ENCODE data around the gene CDH13. TPM values are rescaled to one million over a fixed set of nuclear protein-coding genes. Genes with fewer than 3 reads are reported as not detected.

CDH13 gene
- total RNA-seq, 2 experiments from 2014 or later, result not detected

DNA sequence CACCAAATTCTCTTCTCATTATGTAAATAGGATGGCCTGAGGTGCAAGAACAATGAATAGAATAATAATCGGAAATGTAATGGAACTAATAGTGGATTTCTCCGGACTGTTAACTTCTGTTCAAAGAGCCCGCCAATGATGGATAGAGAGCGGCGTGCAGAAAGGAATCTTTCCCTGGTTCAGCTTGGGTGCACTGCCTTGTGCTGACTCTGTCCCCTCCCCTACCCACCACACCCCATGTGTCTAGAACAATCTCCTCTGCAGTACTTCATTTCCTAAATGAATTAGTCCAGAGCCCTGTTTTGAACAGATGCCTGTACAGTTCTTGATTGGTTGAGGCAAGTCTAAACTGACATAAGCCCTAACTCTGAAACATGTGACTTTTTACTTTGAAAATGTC, 125.4 kb downstream of the CDH13 start:
- Histone ChIP-seq H4K20me1 (ENCODE audit: insufficient read depth, low read length) (no peaks in the 10 kb centered on the region), H3K9me3 (ENCODE audit: low read length) (no peaks in the 10 kb centered on the region), H3K4me2 (ENCODE audit: low read length) (no peak overlapping the region), H3K36me3 (ENCODE audit: insufficient read depth, low read length) (no peaks in the 10 kb centered on the region), H3K79me2 (ENCODE audit: insufficient read depth, low read depth, low read length) (no peaks in the 10 kb centered on the region), H3K27ac (ENCODE audit: low read depth, low read length, poor library complexity, severe bottlenecking) (no peak overlapping the region), H3K4me3 (ENCODE audit: low read depth, low read length, poor library complexity, severe bottlenecking) (no peak overlapping the region), H2AFZ (ENCODE audit: low read length) (no peak overlapping the region), H3K9me2 (ENCODE audit: insufficient read depth, low read length) (no peaks in the 10 kb centered on the region), H3K4me1 (ENCODE audit: insufficient read depth, low read length, poor library complexity, severe bottlenecking) (no peaks in the 10 kb centered on the region)
- POLR2A ChIA-PET, result no interaction called here
- intact Hi-C loops (cut with micrococcal nuclease; ENCODE audit: unreplicated experiment), result no loop called here
- no TSS peak for BruUV-seq (replicated peaks)
- no peak for DNase-seq (ENCODE audit: low spot score)
- CTCF ChIA-PET (ENCODE audit: unreplicated experiment), result interaction anchor here (0.6 kb wide), 1 partner anchor 549 kb away, joined by 3 read pairs; no protein-coding TSS in a partner anchor
- TF ChIP-seq EZH2phosphoT487 (IDR thresholded peaks at IDR 0.05; ENCODE audit: borderline replicate concordance, low read depth, low read length), result no peak
- TF ChIP-seq, protein P1, sequence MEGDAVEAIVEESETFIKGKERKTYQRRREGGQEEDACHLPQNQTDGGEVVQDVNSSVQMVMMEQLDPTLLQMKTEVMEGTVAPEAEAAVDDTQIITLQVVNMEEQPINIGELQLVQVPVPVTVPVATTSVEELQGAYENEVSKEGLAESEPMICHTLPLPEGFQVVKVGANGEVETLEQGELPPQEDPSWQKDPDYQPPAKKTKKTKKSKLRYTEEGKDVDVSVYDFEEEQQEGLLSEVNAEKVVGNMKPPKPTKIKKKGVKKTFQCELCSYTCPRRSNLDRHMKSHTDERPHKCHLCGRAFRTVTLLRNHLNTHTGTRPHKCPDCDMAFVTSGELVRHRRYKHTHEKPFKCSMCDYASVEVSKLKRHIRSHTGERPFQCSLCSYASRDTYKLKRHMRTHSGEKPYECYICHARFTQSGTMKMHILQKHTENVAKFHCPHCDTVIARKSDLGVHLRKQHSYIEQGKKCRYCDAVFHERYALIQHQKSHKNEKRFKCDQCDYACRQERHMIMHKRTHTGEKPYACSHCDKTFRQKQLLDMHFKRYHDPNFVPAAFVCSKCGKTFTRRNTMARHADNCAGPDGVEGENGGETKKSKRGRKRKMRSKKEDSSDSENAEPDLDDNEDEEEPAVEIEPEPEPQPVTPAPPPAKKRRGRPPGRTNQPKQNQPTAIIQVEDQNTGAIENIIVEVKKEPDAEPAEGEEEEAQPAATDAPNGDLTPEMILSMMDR (conservative IDR thresholded peaks at IDR 0.05; ENCODE audit: low read length), result no peak

DNA sequence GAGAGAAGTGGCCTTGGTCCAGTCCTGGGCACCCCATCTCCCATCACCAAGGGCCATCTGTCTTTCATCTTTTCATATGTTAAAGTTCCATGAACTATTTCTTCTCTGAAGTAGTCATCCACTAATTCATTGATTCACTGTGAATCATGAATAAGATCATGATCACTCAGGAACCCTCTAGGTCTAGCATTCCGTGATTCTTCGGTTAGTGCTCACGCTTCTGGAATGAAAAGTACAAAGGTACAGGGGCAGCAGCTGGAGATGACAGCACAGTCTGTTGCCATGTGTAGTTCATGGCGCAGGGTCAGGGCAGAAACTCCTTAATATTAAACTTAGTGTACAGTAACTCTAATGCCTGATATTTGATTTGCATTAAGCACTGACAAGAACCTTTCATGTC, 127.1 kb downstream of the CDH13 start:
- Histone ChIP-seq H4K20me1 (ENCODE audit: insufficient read depth, low read length) (no peaks in the 10 kb centered on the region), H3K4me1 (ENCODE audit: insufficient read depth, low read length, poor library complexity, severe bottlenecking) (no peaks in the 10 kb centered on the region), H3K36me3 (ENCODE audit: insufficient read depth, low read length) (no peaks in the 10 kb centered on the region), H3K27ac (ENCODE audit: low read depth, low read length, poor library complexity, severe bottlenecking) (no peak overlapping the region), H3K9me3 (ENCODE audit: low read length) (no peaks in the 10 kb centered on the region), H3K9me2 (ENCODE audit: insufficient read depth, low read length) (no peaks in the 10 kb centered on the region), H3K4me2 (ENCODE audit: low read length) (no peak overlapping the region), H3K79me2 (ENCODE audit: insufficient read depth, low read depth, low read length) (no peaks in the 10 kb centered on the region), H3K4me3 (ENCODE audit: low read depth, low read length, poor library complexity, severe bottlenecking) (no peak overlapping the region), H2AFZ (ENCODE audit: low read length) (no peak overlapping the region)
- intact Hi-C loops (cut with micrococcal nuclease; ENCODE audit: unreplicated experiment), result no loop called here
- no peak for DNase-seq (ENCODE audit: low spot score)
- TF ChIP-seq EZH2phosphoT487 (IDR thresholded peaks at IDR 0.05; ENCODE audit: borderline replicate concordance, low read depth, low read length), result no peak
- TF ChIP-seq, protein P1 (conservative IDR thresholded peaks at IDR 0.05; ENCODE audit: low read length), result no peak
- ChIA-PET CTCF (ENCODE audit: unreplicated experiment) (no interaction called here), POLR2A (no interaction called here)
- BruUV-seq (replicated peaks), result no TSS peak

DNA sequence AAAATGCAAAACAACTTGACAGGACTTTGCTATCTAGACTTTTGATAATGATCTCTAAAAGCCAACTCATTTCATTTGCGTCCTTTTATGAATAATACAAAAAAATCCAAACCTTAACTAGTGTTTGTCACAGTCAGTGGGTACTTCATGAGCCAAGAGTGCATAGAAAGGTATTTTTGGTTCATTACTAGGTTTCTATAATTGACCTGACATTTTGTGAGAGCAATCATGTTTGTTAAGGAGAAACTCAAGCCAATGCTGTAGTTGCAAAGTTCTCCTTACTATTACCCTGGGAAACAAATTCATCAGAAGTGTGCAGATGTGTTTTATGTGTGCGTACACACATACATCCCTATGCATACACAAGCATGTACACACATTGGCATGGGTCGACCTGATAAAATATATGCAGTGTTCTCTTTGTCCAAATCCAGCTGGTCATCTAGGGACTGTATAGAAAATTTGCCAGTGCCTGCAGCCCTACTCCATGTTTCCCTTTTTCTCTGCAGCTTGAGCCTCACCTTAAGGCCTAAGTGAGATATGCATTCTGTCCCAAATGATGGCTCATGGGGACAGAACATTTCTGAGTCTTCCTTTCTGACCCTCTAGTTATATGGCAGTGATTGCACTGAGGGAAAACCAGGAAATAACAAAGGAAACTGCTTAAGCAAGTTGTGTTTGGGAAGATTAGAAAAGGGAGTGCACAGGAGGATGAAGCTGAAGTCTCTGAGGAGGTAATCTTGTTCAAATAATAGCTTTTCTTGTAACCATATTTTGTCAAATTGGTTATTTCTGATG, 128.1 kb downstream of the CDH13 start:
- Histone ChIP-seq H3K4me2 (ENCODE audit: low read length) (no peak overlapping the region), H2AFZ (ENCODE audit: low read length) (no peak overlapping the region), H3K9me2 (ENCODE audit: insufficient read depth, low read length) (no peaks in the 10 kb centered on the region), H3K36me3 (ENCODE audit: insufficient read depth, low read length) (no peaks in the 10 kb centered on the region), H3K79me2 (ENCODE audit: insufficient read depth, low read depth, low read length) (no peaks in the 10 kb centered on the region), H3K4me3 (ENCODE audit: low read depth, low read length, poor library complexity, severe bottlenecking) (no peak overlapping the region), H3K9me3 (ENCODE audit: low read length) (no peaks in the 10 kb centered on the region), H3K27ac (ENCODE audit: low read depth, low read length, poor library complexity, severe bottlenecking) (no peak overlapping the region), H3K4me1 (ENCODE audit: insufficient read depth, low read length, poor library complexity, severe bottlenecking) (no peaks in the 10 kb centered on the region), H4K20me1 (ENCODE audit: insufficient read depth, low read length) (no peaks in the 10 kb centered on the region)
- ChIA-PET CTCF (ENCODE audit: unreplicated experiment) (no interaction called here), POLR2A (interaction anchor here (0.5 kb wide), 1 partner anchor 149 kb away, joined by 4 read pairs; no protein-coding TSS in a partner anchor)
- intact Hi-C loops (cut with micrococcal nuclease; ENCODE audit: unreplicated experiment), result no loop called here
- BruUV-seq (replicated peaks), result no TSS peak
- no peak for DNase-seq (ENCODE audit: low spot score)
- TF ChIP-seq, protein P1 (conservative IDR thresholded peaks at IDR 0.05; ENCODE audit: low read length), result no peak
- TF ChIP-seq EZH2phosphoT487 (IDR thresholded peaks at IDR 0.05; ENCODE audit: borderline replicate concordance, low read depth, low read length), result no peak

Measured in OCI-LY7 (cell line).